ENCODE data around the gene SPDYE5. TPM values are rescaled to one million over a fixed set of nuclear protein-coding genes. Genes with fewer than 3 reads are reported as not detected.

Gene SPDYE5
- total RNA-seq, 1 donor from 2014 or later, result not detected

DNA sequence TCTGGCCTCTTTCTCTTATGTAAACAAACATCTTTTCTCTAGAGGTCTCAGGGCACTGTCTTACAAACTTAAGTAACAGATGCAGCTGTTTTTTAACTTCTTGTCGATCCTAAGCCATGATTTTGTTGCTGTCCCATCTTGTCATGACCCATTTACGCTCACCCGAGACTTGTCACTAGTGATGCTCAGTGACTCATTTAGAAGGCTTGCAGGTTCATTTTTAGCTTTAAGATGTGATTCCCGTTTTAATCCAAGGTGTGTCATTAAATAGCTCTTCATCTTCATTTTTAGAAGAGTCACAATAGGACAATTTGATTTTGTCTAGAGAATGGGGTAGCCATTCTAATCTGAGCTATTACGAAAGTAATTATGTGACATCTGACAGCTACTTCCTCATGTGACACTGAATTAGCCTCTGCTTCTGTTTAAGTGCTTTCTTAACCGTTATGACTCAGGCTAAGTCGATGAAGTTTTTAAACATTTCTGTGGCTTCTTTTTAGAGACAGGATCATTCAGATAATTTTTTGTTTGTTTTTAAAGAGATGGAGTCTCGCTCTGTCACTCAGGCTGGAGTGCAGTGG is 42.7 kb downstream of the SPDYE5 start:
- Mint-ChIP-seq H3K36me3 (ENCODE audit: low read depth) (peaks cover 30% of the 10 kb centered on the region), H3K9me3 (ENCODE audit: low read depth) (no peaks in the 10 kb centered on the region), H3K4me3 (ENCODE audit: unreplicated experiment) (no peak overlapping the region), H3K4me1 (ENCODE audit: low read depth) (peaks cover 12% of the 10 kb centered on the region), H3K27me3 (ENCODE audit: low read depth) (no peaks in the 10 kb centered on the region), H3K27ac (ENCODE audit: unreplicated experiment) (peak overlapping the region; percentile 25)
- no peak for DNase-seq (ENCODE audit: low spot score)
- TF ChIP-seq, protein P1, sequence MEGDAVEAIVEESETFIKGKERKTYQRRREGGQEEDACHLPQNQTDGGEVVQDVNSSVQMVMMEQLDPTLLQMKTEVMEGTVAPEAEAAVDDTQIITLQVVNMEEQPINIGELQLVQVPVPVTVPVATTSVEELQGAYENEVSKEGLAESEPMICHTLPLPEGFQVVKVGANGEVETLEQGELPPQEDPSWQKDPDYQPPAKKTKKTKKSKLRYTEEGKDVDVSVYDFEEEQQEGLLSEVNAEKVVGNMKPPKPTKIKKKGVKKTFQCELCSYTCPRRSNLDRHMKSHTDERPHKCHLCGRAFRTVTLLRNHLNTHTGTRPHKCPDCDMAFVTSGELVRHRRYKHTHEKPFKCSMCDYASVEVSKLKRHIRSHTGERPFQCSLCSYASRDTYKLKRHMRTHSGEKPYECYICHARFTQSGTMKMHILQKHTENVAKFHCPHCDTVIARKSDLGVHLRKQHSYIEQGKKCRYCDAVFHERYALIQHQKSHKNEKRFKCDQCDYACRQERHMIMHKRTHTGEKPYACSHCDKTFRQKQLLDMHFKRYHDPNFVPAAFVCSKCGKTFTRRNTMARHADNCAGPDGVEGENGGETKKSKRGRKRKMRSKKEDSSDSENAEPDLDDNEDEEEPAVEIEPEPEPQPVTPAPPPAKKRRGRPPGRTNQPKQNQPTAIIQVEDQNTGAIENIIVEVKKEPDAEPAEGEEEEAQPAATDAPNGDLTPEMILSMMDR (IDR thresholded peaks at IDR 0.05), result no peak

DNA sequence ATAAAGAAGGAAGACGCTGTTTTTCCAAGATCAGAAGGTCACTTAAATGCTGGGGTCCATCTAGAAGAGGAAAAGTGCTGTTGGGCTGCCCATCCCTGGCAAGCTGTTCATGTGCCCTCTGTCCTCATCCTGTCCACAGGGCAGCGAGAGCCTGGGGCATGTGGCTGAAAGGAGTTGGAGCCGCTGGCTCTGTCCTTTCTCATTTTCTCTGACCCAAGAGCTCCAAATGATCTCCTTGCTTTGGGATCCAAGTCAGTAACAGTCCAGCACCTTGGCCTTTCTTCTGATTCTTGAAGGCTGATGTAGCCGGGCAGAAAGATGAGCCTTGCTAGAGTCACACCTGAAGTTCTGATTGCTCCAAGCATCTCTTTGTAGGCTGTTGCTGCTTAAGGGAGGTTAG is 44.4 kb downstream of the SPDYE5 start:
- H3K27ac Mint-ChIP-seq (ENCODE audit: unreplicated experiment), result no peak overlapping the region
- DNase-seq (ENCODE audit: low spot score), result no peak
- H3K27me3 Mint-ChIP-seq (ENCODE audit: low read depth), result no peaks in the 10 kb centered on the region
- H3K4me3 Mint-ChIP-seq (ENCODE audit: unreplicated experiment), result no peak overlapping the region
- TF ChIP-seq, protein P1 (IDR thresholded peaks at IDR 0.05), result no peak
- H3K36me3 Mint-ChIP-seq (ENCODE audit: low read depth), result peaks cover 33% of the 10 kb centered on the region
- H3K9me3 Mint-ChIP-seq (ENCODE audit: low read depth), result no peaks in the 10 kb centered on the region
- H3K4me1 Mint-ChIP-seq (ENCODE audit: low read depth), result peaks cover 12% of the 10 kb centered on the region

DNA sequence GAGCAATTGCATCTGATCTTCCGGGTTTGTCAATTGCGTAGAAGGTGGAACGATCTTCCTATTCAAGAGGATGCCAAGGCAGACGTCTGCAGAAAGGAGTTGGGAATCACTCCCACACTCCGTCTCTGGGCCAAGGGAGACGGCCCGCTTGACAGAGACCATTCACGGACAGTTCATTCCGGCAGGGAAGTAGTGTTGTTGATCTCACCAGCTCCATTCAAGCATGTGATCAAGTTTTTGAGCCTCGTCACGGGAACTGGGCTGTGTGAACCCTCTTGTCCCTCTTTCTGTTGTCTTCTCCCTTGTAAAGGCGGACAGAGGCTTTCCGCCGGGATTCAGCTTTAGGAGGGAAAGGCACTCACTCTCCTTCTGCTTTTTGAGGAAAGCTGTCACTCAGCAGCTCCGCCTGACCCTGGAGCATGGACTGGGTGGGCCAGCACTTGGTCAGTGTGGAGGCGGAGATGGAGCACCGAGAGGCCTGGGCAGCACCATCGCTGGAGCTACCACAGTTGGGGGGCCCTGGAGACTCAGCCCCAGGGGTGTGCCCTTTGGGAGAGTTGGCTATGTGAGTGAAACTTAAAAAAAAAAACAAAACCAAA is 44.9 kb downstream of the SPDYE5 start:
- Mint-ChIP-seq H3K4me3 (ENCODE audit: unreplicated experiment) (no peak overlapping the region), H3K9me3 (ENCODE audit: low read depth) (no peaks in the 10 kb centered on the region), H3K27me3 (ENCODE audit: low read depth) (no peaks in the 10 kb centered on the region), H3K36me3 (ENCODE audit: low read depth) (peaks cover 37% of the 10 kb centered on the region), H3K27ac (ENCODE audit: unreplicated experiment) (no peak overlapping the region), H3K4me1 (ENCODE audit: low read depth) (peaks cover 12% of the 10 kb centered on the region)
- TF ChIP-seq, protein P1 (IDR thresholded peaks at IDR 0.05), result no peak
- DNase-seq (ENCODE audit: low spot score), result peak; percentile 76

DNA sequence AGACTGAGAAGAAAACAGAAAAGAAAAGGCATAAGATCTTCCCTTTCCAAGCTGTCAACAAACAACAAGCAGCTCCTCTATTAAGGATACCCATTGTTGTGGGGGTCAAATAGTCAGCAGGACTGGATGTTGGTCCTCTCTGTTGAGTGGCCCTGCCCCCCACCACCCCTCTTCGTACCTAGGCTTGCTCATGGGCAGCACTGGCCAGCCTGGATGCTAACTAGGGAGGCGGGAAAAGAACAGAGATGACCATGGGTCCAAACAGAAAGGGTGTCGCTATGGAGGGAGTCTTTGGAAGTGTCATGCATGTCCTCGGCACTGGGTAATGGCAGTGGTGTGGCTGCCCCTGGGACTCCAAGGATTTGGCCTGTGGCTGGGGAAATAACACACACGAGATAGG is 45.6 kb downstream of the SPDYE5 start:
- peak; percentile 43 for DNase-seq (ENCODE audit: low spot score)
- no peak overlapping the region for H3K4me3 Mint-ChIP-seq (ENCODE audit: unreplicated experiment)
- TF ChIP-seq, protein P1 (IDR thresholded peaks at IDR 0.05), result no peak
- H3K27ac Mint-ChIP-seq (ENCODE audit: unreplicated experiment), result no peak overlapping the region
- H3K9me3 Mint-ChIP-seq (ENCODE audit: low read depth), result no peaks in the 10 kb centered on the region
- H3K27me3 Mint-ChIP-seq (ENCODE audit: low read depth), result no peaks in the 10 kb centered on the region
- H3K4me1 Mint-ChIP-seq (ENCODE audit: low read depth), result peaks cover 12% of the 10 kb centered on the region
- H3K36me3 Mint-ChIP-seq (ENCODE audit: low read depth), result peaks cover 38% of the 10 kb centered on the region

DNA sequence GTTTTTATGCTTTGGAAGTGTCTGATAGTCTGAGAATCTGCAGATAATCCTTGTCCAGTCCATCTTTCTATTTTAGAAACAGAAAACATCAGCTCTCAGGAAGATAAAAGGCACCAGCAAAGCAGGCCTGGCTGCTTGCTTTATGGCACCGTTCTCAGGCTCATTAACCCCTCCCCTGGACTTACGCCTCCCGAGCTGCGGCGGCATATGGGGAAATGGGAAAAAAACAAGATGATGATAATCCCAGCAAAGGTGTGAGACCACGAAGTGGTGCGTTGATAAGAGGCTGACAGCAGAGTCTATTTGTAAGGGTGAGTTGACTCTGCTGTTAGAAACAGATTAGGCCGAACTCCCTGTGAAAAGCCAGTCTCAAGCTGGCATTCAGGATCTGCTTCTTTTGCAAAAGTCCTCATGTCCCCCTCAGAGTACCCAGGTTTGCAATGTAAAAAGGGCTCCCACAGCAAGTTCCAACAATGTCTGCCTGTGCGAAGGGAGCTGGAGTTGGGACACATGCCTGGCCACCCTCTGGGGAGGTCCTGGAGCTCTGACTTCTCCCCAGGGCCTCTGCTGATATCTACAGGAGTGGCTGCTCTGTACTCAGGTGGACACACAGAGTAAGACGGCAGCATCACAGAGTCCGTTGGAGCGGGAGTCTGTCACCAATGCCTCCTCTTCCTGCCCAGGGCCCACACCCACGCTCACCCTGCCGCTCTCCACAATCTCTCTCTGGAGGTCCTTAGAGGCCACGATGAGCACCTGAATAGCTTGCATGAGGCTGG is 54.3 kb downstream of the SPDYE5 start:
- Mint-ChIP-seq H3K36me3 (ENCODE audit: low read depth) (peaks cover 43% of the 10 kb centered on the region), H3K27me3 (ENCODE audit: low read depth) (no peaks in the 10 kb centered on the region), H3K9me3 (ENCODE audit: low read depth) (no peaks in the 10 kb centered on the region), H3K27ac (ENCODE audit: unreplicated experiment) (no peak overlapping the region), H3K4me3 (ENCODE audit: unreplicated experiment) (no peak overlapping the region), H3K4me1 (ENCODE audit: low read depth) (no peaks in the 10 kb centered on the region)
- DNase-seq (ENCODE audit: low spot score), result no peak
- TF ChIP-seq, protein P1 (IDR thresholded peaks at IDR 0.05), result no peak
